GM21447 (cell line): ENCODE results near the gene RPS19.
"Not testable (repeated sequence)": the region's sequence is repeated elsewhere in the genome, so short reads cannot be mapped to it uniquely, and the experiment has no call there.

Experiments used
- ATAC-seq: cut with Tn5 transposase; IDR thresholded peaks from one replicate; pipeline ENCODE4 v1.9.1; 2021; ENCODE audit not compliant: unreplicated experiment

The RPS19 gene

DNA sequence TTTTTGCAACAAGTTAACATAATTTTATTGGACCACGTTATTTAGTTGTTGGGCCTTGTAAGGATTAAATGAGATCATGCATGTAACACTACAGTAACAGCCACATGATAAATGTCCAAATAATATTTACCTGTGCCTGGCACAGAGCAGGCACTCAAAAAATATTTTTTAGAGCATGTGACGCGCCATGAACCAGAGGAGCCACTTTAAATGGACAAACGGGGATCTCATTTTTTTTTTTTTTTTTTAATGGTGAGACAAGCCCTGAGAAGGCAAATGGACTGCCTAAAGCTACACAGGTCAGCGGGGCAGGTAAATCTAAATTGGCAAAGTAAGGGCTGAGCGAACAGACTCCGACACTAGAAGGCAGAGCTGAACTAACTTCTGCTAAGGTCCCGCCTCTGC is 840 bp upstream of the RPS19 start:
- no peak for ATAC-seq

- ATAC-seq = peak; percentile 21
Measured at GRCh38 chr19:41860419-41861115, 512 bp downstream of the RPS19 start.

GRCh38 chr19:41861116-41861768 is 1.2 kb downstream of the RPS19 start:
- ATAC-seq = no peak

GRCh38 chr19:41861846-41862245 is 1.8 kb downstream of the RPS19 start:
- no peak for ATAC-seq

DNA sequence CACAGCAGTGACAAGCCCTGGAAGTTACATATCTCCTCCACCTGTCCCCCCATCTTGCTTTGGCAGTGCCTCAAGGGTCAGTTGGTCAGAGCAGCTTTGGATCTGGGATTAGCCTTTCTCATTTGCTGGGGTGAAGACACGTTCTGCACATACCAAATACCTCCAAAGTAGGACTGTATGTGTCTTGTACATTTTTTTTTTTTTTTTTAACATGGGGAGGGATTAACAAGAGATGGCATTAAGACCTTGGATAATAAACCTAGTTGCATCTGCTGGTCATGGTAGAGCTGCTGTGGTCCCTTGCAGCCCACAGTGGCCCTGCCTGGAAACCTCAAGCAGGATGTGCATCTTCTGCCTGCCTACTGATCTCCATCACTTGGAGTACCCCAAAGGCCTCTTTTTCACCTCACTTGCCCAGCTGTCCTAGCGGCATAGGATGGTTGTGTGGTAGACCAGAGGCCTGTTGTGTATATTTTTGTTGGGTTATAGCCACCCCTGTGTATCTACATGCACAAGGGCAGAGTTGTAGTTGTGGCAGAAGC is 2.5 kb downstream of the RPS19 start:
- no peak for ATAC-seq

DNA sequence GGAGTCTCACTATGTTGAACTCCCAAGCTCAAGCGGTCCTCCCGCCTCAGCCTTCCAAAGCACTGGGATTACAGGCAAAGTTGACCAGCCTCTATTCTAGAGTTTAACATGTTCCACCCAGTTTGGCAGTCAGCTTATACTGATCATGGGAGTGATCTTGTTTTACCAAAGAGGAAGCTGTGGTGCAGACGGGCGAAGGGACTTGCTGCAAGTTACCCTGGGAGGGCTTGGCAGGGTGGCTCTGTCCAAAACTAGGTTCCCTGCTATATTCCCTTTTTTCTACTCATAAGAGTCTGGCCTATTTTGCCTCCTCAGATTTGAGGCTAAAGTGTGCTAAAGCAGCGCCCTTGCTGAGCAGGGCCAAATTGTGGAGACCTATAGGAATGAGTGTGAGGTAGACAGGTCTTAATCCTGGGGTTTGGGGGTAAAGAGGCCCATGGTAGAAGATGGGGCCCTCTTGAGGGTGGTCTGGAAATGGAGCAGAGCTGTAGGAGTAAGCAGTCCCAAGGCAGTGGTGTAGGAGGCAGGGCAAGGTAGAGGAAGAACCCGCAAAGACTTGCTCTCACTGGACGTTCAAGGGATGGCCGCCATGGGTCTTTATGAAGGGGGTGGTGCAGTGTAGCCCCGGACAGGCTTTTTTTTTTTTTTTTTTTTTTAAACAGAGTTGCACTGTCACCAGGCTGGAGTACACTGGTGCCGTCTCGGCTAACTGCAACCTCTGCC is 3.3 kb downstream of the RPS19 start:
- ATAC-seq = no peak

DNA sequence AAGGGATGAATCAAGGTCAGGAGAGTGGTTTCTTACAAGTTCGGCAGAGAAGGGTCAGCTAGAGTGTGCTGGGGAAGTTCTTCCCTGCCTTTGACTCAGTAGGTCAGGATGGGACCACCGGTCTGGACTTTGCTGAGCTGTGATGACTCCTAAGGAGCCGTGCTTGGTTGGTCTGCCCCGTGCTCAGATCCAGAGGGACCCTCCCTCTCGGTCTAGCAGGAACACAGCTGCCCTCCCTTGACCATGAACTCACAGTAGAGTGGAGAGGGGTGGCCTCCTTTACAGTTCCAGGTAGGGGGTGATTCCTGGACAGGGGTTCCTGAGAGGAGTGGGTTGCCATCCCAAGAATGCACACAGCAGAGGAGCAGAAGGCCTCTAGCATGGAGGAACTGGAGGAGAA is 4.3 kb downstream of the RPS19 start:
- ATAC-seq = no peak

DNA sequence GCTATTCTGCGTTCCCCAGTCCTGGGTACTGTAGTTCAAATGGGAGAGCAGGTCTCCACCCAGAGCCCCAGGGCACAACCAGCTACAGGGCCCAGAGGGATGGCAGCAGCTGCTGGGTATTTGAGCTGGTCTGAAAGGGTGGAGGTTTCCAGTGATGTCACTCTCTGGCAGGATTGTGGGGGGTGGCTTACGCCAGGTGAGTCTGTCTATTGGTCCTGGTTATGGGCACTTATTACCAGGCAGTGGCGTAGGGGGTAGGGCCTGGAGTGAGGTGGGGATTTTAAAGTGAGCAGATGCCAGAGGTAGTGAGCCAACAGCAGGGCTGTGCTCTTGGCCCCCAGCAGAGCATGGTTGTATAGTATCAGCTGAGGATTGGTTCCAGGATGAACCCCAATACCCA is 6.2 kb downstream of the RPS19 start:
- ATAC-seq = no peak

DNA sequence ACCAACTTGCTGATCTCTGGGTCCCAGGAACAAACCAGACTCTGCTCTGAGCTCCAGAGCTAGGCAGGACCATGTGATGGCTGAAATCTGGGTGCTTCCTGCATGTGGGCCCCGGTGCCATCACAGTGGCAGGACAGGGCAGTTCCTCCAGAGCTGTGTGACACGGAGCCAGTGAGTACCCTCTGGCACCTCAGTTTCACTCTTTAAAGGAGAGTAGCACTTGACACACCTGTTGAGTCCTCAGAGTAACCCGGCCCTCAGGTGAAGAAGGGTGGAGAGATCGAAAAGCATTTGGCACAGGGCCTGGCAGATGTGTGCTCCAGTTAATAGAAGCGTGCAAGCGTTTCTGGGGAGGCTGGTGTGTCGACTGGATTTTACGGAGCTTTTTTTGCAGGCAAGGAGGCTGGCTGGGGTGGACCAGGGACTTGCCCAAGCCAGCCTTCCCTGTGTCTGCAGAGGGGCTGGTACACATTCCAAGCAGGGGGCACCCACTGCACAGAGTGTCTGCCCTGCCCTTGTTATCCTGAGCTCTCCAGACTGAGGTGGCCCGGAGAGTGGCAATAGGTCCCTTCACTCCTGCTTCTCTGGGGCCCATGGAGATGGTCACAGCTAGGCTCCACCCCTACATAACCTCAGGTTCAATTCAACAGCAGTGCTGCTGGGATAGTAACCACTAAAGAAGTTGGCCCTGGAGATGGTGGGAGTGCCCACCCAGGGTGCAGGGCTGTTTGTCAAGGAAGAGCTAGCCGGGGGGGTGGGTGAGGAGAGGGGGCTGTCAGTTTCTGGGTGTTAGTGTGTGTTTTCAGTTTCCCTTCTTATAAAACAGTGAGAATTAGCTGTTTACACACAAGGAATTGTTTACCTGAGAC is 8.3 kb downstream of the RPS19 start:
- ATAC-seq = no peak

DNA sequence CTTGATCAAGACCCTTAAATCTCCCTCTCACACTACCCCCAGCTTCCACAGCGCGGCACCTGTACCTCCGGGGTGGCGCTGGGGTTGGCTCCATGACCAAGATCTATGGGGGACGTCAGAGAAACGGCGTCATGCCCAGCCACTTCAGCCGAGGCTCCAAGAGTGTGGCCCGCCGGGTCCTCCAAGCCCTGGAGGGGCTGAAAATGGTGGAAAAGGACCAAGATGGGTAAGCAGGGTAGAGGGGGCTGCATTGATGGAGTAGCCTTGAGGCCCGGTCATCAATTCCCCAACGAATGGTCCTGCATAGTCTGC is 8.9 kb downstream of the RPS19 start:
- no peak for ATAC-seq

DNA sequence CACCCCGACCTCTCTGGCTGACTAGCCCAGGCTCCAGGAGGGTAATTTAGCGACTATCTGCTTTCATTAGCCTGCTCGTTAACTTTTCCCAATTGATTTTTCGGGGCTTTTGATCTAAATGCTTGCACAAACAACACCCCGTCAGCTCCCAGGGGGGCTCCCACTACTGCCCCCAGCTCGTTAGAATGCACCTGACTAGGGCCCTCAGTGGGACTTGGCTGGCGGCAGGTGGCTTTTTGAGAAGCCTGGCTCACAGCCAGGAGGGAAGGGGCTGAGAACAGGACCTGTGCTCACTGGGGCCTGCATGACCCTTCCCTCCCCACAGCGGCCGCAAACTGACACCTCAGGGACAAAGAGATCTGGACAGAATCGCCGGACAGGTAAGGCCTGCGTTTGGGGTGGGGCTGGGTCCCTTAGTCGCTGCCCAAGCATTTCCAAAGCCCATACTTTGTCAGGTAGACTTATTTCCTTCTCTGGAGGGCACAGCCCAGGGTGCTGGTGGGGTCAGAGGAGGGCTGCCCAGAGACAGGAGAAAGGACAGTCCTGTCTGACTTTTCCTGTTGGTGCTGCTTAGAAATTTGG is 9.4 kb downstream of the RPS19 start:
- no peak for ATAC-seq

DNA sequence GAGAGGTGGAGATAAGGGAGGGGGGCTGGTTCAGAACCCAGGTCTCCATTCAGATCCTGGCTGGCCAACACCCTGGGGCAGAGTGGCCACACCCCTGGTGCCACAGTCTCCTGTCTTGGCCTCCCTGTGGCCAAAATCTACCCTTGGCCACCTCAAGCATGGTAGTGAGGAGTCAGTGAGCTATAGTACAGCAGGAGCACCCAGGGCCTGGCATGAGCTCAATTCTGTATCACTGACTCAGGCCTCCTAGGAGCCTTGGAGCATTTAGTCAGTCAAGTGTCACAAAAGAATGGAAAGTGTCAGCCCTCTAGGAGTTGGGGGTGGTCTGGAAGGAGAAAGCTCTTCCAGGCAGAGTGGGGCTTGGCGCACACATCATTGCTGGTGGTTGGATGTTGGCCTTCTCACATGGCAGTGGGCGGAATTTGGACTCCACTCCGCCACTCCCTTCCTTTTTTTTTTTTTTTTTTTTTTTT is 10.4 kb downstream of the RPS19 start:
- no peak for ATAC-seq

GRCh38 chr19:41871573-41872383 is 11.7 kb downstream of the RPS19 start:
- peak; percentile 54 for ATAC-seq

DNA sequence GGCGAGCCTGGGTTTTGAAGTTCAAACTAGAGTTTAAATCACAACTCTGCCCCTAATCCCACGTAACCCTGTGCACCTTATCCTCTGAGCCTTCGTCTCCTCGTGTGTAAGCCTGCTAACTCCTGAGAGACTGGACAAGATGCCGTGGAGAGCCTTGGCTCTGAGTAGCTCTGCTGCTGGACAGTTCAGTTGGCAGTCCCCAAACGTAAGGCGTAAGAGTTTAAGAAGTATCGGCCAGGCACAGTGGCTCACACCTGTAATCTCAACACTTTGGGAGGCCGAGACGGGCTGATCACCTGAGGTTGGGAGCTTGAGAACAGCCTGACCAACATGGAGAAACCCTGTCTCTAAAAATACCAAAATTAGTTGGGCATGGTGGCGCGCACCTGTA is 12.3 kb downstream of the RPS19 start:
- no peak for ATAC-seq

GRCh38 chr19:41872775-41873647 is 13.0 kb downstream of the RPS19 start:
- no peak for ATAC-seq

GRCh38 chr19:41875973-41876372 is 15.9 kb downstream of the RPS19 start:
- not testable (repeated sequence) for ATAC-seq

- ATAC-seq = peak; percentile 75
Measured at GRCh38 chr19:41876847-41877832, 17.1 kb downstream of the RPS19 start, which contains the start of gene CD79A. Gene CD79A (plus strand): TSS chr19:41877279. CDS start chr19:41877305, 26 bp downstream.
